ENCODE measurements around the gene RBBP8. TPM values are rescaled to one million over a fixed set of nuclear protein-coding genes. Genes with fewer than 3 reads are reported as not detected.

The RBBP8 gene
- total RNA-seq, 2 donors from 2014 or later = 30.9 to 32.6 TPM

DNA sequence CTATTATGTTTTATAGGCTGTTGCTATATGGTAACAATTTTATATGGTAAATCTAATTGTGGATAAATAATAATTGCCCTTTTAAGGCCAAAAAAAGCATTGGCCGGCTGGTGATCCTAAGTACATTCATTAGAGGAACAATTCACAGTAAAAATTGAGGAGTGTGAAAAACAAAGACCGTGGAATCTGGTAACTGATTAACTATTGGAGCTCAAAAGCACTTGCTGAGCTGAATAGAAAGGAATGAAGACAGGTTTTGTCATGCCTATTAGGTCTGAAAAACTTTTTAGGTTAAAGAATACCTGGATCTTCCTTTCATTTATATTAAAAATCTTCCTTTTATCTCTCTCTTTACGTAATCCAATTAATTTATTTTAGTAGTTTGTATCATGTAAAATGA is 18.5 kb upstream of the RBBP8 start:
- H3K27me3 ChIP-seq = no peaks in the 10 kb centered on the region
- no peaks in the 10 kb centered on the region for H3K9me3 ChIP-seq
- WGBS, 2 donors = 17 to 18% methylated on average over 3 of the region's 3 CpGs
- intact Hi-C loops (cut with DNase I) = no loop called here
- TF ChIP-seq POLR2A (IDR thresholded peaks at IDR 0.05) = no peak
- TF ChIP-seq, protein P1, sequence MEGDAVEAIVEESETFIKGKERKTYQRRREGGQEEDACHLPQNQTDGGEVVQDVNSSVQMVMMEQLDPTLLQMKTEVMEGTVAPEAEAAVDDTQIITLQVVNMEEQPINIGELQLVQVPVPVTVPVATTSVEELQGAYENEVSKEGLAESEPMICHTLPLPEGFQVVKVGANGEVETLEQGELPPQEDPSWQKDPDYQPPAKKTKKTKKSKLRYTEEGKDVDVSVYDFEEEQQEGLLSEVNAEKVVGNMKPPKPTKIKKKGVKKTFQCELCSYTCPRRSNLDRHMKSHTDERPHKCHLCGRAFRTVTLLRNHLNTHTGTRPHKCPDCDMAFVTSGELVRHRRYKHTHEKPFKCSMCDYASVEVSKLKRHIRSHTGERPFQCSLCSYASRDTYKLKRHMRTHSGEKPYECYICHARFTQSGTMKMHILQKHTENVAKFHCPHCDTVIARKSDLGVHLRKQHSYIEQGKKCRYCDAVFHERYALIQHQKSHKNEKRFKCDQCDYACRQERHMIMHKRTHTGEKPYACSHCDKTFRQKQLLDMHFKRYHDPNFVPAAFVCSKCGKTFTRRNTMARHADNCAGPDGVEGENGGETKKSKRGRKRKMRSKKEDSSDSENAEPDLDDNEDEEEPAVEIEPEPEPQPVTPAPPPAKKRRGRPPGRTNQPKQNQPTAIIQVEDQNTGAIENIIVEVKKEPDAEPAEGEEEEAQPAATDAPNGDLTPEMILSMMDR (IDR thresholded peaks at IDR 0.05) = no peak
- H3K4me1 ChIP-seq = peaks cover 30% of the 10 kb centered on the region
- H3K27ac ChIP-seq = peak overlapping the region; percentile 21 to 86 (median 78)
- H3K4me3 ChIP-seq = peak overlapping the region in 1 of 2 donors; percentile 13
- DNase-seq = no peak
- H3K36me3 ChIP-seq (replicated peaks in 1 of 2; ENCODE audit: insufficient read depth in 1 of 2, low read depth in 2 of 2) = no peaks in the 10 kb centered on the region
- ATAC-seq = peak; percentile 55

- Histone ChIP-seq H3K27me3 (no peaks in the 10 kb centered on the region), H3K9me3 (no peaks in the 10 kb centered on the region), H3K4me3 (no peak overlapping the region), H3K4me1 (peaks cover 30% of the 10 kb centered on the region), H3K36me3 (replicated peaks in 1 of 2; ENCODE audit: insufficient read depth in 1 of 2, low read depth in 2 of 2) (no peaks in the 10 kb centered on the region), H3K27ac (peak overlapping the region in 3 of 4 donors; percentile 76 to 86 (median 81))
- TF ChIP-seq POLR2A (IDR thresholded peaks at IDR 0.05) = no peak
- TF ChIP-seq, protein P1 (IDR thresholded peaks at IDR 0.05) = no peak
- intact Hi-C loops (cut with DNase I) = no loop called here
- DNase-seq (no peak), ATAC-seq (no peak)
These were observed 17.8 kb upstream of the RBBP8 start for GRCh38 chr18:22915337-22915736.

- Histone ChIP-seq H3K27me3 (no peaks in the 10 kb centered on the region), H3K4me3 (no peak overlapping the region), H3K27ac (no peak overlapping the region), H3K36me3 (replicated peaks in 1 of 2; ENCODE audit: insufficient read depth in 1 of 2, low read depth in 2 of 2) (peaks cover 0 to 6% of the 10 kb centered on the region in 2 donors), H3K9me3 (no peaks in the 10 kb centered on the region), H3K4me1 (peaks cover 36% of the 10 kb centered on the region)
- intact Hi-C loops (cut with DNase I) = no loop called here
- TF ChIP-seq, protein P1 (IDR thresholded peaks at IDR 0.05) = no peak
- no peak for TF ChIP-seq POLR2A (IDR thresholded peaks at IDR 0.05)
- ATAC-seq = no peak
- no peak for DNase-seq
- 34 to 37% methylated on average over 3 of the region's 3 CpGs for whole genome bisulfite sequencing, 2 donors
These were observed 11.4 kb upstream of the RBBP8 start for GRCh38 chr18:22921772-22922171.

DNA sequence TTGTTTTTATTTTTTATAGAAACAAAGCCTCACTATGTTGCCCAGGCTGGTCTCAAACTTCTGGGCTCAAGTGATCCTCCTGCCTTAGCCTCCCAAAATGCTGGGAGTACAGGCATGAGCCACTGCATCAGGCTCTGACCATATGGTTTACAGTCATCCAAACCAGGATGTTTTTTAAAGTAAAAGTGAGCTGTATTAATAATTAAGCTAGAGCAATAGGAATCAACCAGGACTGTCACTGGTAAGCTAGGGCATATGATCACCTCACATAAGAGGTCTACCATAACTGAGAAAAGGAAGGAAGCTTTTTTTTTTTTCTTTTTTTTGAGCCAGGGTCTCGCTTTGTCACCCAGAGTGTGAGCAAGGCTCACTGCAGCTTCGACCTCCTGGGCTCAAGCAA is 8.5 kb upstream of the RBBP8 start:
- Histone ChIP-seq H3K4me3 (no peak overlapping the region), H3K27ac (no peak overlapping the region), H3K36me3 (replicated peaks in 1 of 2; ENCODE audit: insufficient read depth in 1 of 2, low read depth in 2 of 2) (peaks cover 0 to 6% of the 10 kb centered on the region in 2 donors), H3K27me3 (no peaks in the 10 kb centered on the region), H3K9me3 (no peaks in the 10 kb centered on the region), H3K4me1 (peaks cover 42% of the 10 kb centered on the region)
- DNase-seq (no peak), ATAC-seq (peak; percentile 30)
- TF ChIP-seq POLR2A (IDR thresholded peaks at IDR 0.05) = no peak
- TF ChIP-seq, protein P1 (IDR thresholded peaks at IDR 0.05) = no peak
- intact Hi-C loops (cut with DNase I) = no loop called here
- 94 to 100% methylated on average over 2 of the region's 2 CpGs for WGBS, 2 donors

DNA sequence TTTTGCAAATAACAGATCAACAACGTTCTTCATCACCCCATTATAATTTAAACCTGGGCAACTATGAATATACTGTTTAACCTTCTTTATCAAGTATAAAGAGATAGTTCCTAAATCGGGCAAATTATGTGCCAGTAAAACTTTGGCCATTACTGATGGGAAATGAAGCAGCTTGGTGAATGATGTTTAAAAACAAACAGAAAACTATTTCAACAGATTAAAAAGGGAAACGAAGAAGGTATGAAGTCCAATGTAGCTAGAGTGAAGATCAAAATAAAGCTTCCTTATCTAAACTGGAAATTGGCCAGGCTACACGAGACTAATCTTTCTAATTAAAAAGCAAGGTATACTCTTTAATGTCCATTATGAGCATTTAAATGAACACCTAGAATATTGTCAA is 6.7 kb upstream of the RBBP8 start:
- Histone ChIP-seq H3K27me3 (no peaks in the 10 kb centered on the region), H3K27ac (peak overlapping the region in 2 of 4 donors; percentile 6 to 18), H3K4me1 (peaks cover 38% of the 10 kb centered on the region), H3K9me3 (no peaks in the 10 kb centered on the region), H3K36me3 (replicated peaks in 1 of 2; ENCODE audit: insufficient read depth in 1 of 2, low read depth in 2 of 2) (no peaks in the 10 kb centered on the region), H3K4me3 (no peak overlapping the region)
- intact Hi-C loops (cut with DNase I) = no loop called here
- no peak for TF ChIP-seq POLR2A (IDR thresholded peaks at IDR 0.05)
- TF ChIP-seq, protein P1 (IDR thresholded peaks at IDR 0.05) = no peak
- no peak for DNase-seq
- 20 to 25% methylated on average over 4 of the region's 4 CpGs for WGBS, 2 donors
- no peak for ATAC-seq
